PC-3 (cell line): ENCODE data around the gene PKDREJ. TPM values are rescaled to one million over a fixed set of nuclear protein-coding genes. Genes with fewer than 3 reads are reported as not detected.

Source experiments
- ATAC-seq: fragments of 200-7000 bp; cut with Tn5 transposase; 2 replicates; pipeline ENCODE4 v1.9.1; 2020; ENCODE audit warnings: mild to moderate bottlenecking, moderate library complexity
- BruUV-seq: library from RNA; stranded (reverse); fragments of 400-500 nt; replicated peaks from 2 replicates; lab custom pipeline; 2021; lab: Mats Ljungman, UMichigan
- CTCF ChIA-PET: fragments of 300-600 bp; sonication (Branson Sonifier 250); formaldehyde crosslinking; loops from one replicate; lab custom pipeline; 2022; ENCODE audit warnings: antibody characterized with exemption; lab: Charles Lee
- POLR2A ChIA-PET: fragments of 300-600 bp; sonication (Branson Sonifier 250); formaldehyde crosslinking; loops from one replicate; lab custom pipeline; 2022; ENCODE audit warnings: antibody characterized with exemption; ENCODE audit not compliant: unreplicated experiment; lab: Charles Lee
- DNase-seq: peaks from one replicate; pipeline ENCODE4 v3.0.0-alpha.2; 2015
- H2AFZ ChIP-seq: fragments of 300-600 bp; sonication (generic); 2 replicates; pipeline ENCODE4 v1.6.0; 2016; ENCODE audit warnings: antibody characterized with exemption, low read length
- H3F3A ChIP-seq: fragments of 300-600 bp; sonication (generic); one replicate; pipeline ENCODE4 v1.6.0; 2017; ENCODE audit warnings: antibody characterized with exemption, low read length, control low read depth, mild to moderate bottlenecking; ENCODE audit not compliant: unreplicated experiment
- H3K27ac ChIP-seq: fragments of 300-600 bp; sonication (generic); 2 replicates; pipeline ENCODE4 v1.5.1; 2016; ENCODE audit warnings: mild to moderate bottlenecking, low read length
- H3K27me3 ChIP-seq: fragments of 300-600 bp; sonication (generic); 2 replicates; pipeline ENCODE4 v1.6.1; 2016; ENCODE audit warnings: low read length, mixed read lengths
- H3K36me3 ChIP-seq: fragments of 300-600 bp; sonication (generic); 2 replicates; pipeline ENCODE4 v1.6.1; 2016; ENCODE audit warnings: low read depth, mixed run types, low read length, mixed read lengths
- H3K4me1 ChIP-seq: fragments of 300-600 bp; sonication (generic); 2 replicates; pipeline ENCODE4 v1.5.1; 2016; ENCODE audit warnings: low read length; ENCODE audit not compliant: insufficient read depth
- H3K4me2 ChIP-seq: fragments of 300-600 bp; sonication (generic); 2 replicates; pipeline ENCODE4 v1.6.0; 2016; ENCODE audit warnings: low read length
- H3K4me3 ChIP-seq: fragments of 300-600 bp; sonication (generic); 2 replicates; pipeline ENCODE4 v1.5.1; 2016; ENCODE audit warnings: mild to moderate bottlenecking, low read length, mixed read lengths
- H3K79me2 ChIP-seq: fragments of 300-600 bp; sonication (generic); 2 replicates; pipeline ENCODE4 v1.6.1; 2017; ENCODE audit warnings: low read length, mixed read lengths
- H3K9ac ChIP-seq: fragments of 300-600 bp; sonication (generic); 2 replicates; pipeline ENCODE4 v1.6.0; 2016; ENCODE audit warnings: mild to moderate bottlenecking, low read length
- H3K9me2 ChIP-seq: fragments of 300-600 bp; sonication (generic); replicated peaks from 2 replicates; pipeline ENCODE4 v1.6.1; 2016; ENCODE audit warnings: mixed run types, low read length, mixed read lengths
- H3K9me3 ChIP-seq: fragments of 300-600 bp; sonication (generic); 2 replicates; pipeline ENCODE4 v1.6.1; 2016; ENCODE audit warnings: low read length, mixed read lengths
- H4K20me1 ChIP-seq: fragments of 300-600 bp; sonication (generic); 2 replicates; pipeline ENCODE4 v1.6.1; 2016; ENCODE audit warnings: low read length, mixed read lengths
- EZH2 ChIP-seq: fragments of 300-600 bp; sonication (generic); IDR thresholded peaks from one replicate; pipeline ENCODE4 v1.6.1; 2017; ENCODE audit warnings: antibody characterized with exemption, mild to moderate bottlenecking, low read length; ENCODE audit not compliant: unreplicated experiment
- EZH2phosphoT487 ChIP-seq: fragments of 300-600 bp; sonication (generic); IDR thresholded peaks from 2 replicates; pipeline ENCODE4 v1.6.1; 2018; ENCODE audit warnings: mild to moderate bottlenecking, antibody characterized with exemption, low read length, borderline replicate concordance
- intact Hi-C: fragments of 100-400 bp; cut with micrococcal nuclease; formaldehyde crosslinking; loops from 2 replicates; pipeline ENCODE4 v1.9.0; 2023
- total RNA-seq: library from RNA; depleted of rRNA; stranded (reverse); fragments of >200 nt; gene quantifications from 2 replicates; pipeline ENCODE4 v1.2.3, GENCODE V29; 2014
- TF ChIP-seq, protein P1 (sequence below): fragments of 300-600 bp; sonication (generic); conservative IDR thresholded peaks from 2 replicates; pipeline ENCODE4 v1.5.1; 2017; ENCODE audit warnings: antibody characterized with exemption, low read depth, mild to moderate bottlenecking, low read length

Gene PKDREJ
- total RNA-seq, 1 experiment from 2014 or later: not detected

- Histone ChIP-seq H2AFZ (no peak overlapping the region), H3K9ac (no peak overlapping the region), H4K20me1 (no peaks in the 10 kb centered on the region), H3K9me3 (no peaks in the 10 kb centered on the region), H3K4me3 (no peak overlapping the region), H3K79me2 (no peaks in the 10 kb centered on the region), H3K27ac (no peak overlapping the region), H3F3A (no peaks in the 10 kb centered on the region), H3K36me3 (no peaks in the 10 kb centered on the region), H3K4me2 (no peak overlapping the region), H3K9me2 (no peaks in the 10 kb centered on the region), H3K4me1 (no peaks in the 10 kb centered on the region), H3K27me3 (no peaks in the 10 kb centered on the region)
- no TSS peak for BruUV-seq
- no peak for ATAC-seq
- ChIA-PET CTCF (no interaction called here), POLR2A (no interaction called here)
- no peak for TF ChIP-seq EZH2
- TF ChIP-seq, protein P1, sequence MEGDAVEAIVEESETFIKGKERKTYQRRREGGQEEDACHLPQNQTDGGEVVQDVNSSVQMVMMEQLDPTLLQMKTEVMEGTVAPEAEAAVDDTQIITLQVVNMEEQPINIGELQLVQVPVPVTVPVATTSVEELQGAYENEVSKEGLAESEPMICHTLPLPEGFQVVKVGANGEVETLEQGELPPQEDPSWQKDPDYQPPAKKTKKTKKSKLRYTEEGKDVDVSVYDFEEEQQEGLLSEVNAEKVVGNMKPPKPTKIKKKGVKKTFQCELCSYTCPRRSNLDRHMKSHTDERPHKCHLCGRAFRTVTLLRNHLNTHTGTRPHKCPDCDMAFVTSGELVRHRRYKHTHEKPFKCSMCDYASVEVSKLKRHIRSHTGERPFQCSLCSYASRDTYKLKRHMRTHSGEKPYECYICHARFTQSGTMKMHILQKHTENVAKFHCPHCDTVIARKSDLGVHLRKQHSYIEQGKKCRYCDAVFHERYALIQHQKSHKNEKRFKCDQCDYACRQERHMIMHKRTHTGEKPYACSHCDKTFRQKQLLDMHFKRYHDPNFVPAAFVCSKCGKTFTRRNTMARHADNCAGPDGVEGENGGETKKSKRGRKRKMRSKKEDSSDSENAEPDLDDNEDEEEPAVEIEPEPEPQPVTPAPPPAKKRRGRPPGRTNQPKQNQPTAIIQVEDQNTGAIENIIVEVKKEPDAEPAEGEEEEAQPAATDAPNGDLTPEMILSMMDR: no peak
- no peak for TF ChIP-seq EZH2phosphoT487
- DNase-seq: no peak
- intact Hi-C loops: no loop called here
Measured at GRCh38 chr22:46290121-46290842, 27.1 kb upstream of the PKDREJ start.

DNA sequence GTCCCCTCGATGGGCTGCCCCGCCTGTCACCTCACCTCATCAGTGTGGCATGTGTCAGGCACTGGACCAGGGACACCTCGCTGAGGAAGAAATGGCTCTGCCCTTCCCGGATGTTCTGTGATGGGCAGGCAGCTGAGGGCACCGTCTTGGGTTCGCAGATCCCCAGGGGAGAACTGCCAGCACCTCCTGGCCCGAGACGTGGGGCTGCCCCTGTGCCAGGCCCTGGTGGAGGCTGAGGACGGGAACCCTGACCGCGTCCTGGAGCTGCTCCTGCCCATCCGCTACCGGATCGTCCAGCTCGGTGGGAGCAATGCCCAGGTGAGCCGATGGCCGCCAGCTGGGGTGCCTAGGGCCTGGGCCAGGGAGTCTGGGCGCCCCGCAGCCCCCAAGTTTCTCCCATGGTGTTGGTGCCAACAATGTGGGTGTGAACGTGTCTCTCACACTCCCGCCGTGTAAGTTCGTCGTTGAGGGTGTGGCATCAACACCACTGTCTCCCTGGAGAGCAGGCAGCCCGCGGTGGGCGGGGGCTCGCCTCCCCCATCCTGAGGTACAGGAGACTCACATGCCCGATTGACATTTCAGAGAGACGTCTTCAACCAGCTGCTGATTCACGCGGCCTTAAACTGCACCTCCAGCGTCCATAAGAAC lies 26.2 kb upstream of the PKDREJ start:
- H4K20me1 ChIP-seq: no peaks in the 10 kb centered on the region
- no peaks in the 10 kb centered on the region for H3K4me1 ChIP-seq
- H3K27me3 ChIP-seq: no peaks in the 10 kb centered on the region
- H3K79me2 ChIP-seq: no peaks in the 10 kb centered on the region
- POLR2A ChIA-PET: no interaction called here
- H3K9me3 ChIP-seq: no peaks in the 10 kb centered on the region
- no TSS peak for BruUV-seq
- CTCF ChIA-PET: no interaction called here
- H3K4me2 ChIP-seq: no peak overlapping the region
- TF ChIP-seq, protein P1: no peak
- TF ChIP-seq EZH2: no peak
- no peak for TF ChIP-seq EZH2phosphoT487
- no peaks in the 10 kb centered on the region for H3K9me2 ChIP-seq
- H2AFZ ChIP-seq: no peak overlapping the region
- ATAC-seq (no peak), DNase-seq (no peak)
- no peak overlapping the region for H3K9ac ChIP-seq
- H3K36me3 ChIP-seq: no peaks in the 10 kb centered on the region
- H3K4me3 ChIP-seq: no peak overlapping the region
- intact Hi-C loops: no loop called here
- H3F3A ChIP-seq: no peaks in the 10 kb centered on the region
- no peak overlapping the region for H3K27ac ChIP-seq

DNA sequence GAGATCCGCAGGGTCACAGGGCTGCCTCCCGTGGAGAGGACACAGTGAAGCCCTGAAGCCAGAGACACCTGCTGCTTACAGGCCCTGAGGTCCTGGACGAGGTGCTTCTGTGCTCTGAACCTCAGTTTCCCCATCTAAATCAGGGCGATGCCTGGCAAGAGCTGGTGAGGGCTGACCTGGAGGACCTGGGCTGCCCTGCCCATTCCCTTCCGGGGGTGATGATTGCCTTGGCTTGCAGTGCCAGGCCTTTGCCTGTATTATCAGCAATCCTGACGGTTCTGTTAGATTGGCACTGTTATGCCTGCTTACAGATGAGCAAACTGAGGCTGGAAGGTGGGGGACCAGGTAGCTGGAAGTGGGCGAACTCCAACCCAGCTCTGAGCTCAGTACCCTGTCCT lies 25.7 kb upstream of the PKDREJ start:
- POLR2A ChIA-PET: no interaction called here
- Histone ChIP-seq H3K9ac (no peak overlapping the region), H3K9me3 (no peaks in the 10 kb centered on the region), H3K9me2 (no peaks in the 10 kb centered on the region), H3F3A (no peaks in the 10 kb centered on the region), H3K27me3 (no peaks in the 10 kb centered on the region), H3K79me2 (no peaks in the 10 kb centered on the region), H3K36me3 (no peaks in the 10 kb centered on the region; the same call in 1 of the 2 replicates), H4K20me1 (no peaks in the 10 kb centered on the region), H3K4me3 (no peak overlapping the region), H3K27ac (no peak overlapping the region), H3K4me1 (no peaks in the 10 kb centered on the region), H2AFZ (no peak overlapping the region), H3K4me2 (no peak overlapping the region)
- CTCF ChIA-PET: no interaction called here
- DNase-seq: no peak
- intact Hi-C loops: no loop called here
- BruUV-seq: no TSS peak
- TF ChIP-seq EZH2 (no peak), EZH2phosphoT487 (no peak)
- TF ChIP-seq, protein P1: no peak
- ATAC-seq: no peak
